Neural progenitor cell (in vitro differentiated cells): ENCODE data around the gene ZNF638. TPM values are rescaled to one million over a fixed set of nuclear protein-coding genes. Genes with fewer than 3 reads are reported as not detected.

Source experiments
- DNase-seq: peaks from one replicate; pipeline ENCODE4 v3.0.0-alpha.2; 2016; ENCODE audit warnings: low spot score
- H2AFZ ChIP-seq: fragments of 200-600 bp; sonication (generic); replicated peaks from 2 replicates; pipeline ENCODE4 v1.6.1; 2016; ENCODE audit warnings: antibody characterized with exemption
- H3F3A ChIP-seq: fragments of 200-600 bp; sonication (generic); 2 replicates; pipeline ENCODE4 v1.6.1; 2016; ENCODE audit warnings: antibody characterized with exemption, low read depth
- H3K27ac ChIP-seq: fragments of 200-600 bp; sonication (generic); 2 replicates; pipeline ENCODE4 v1.5.1; 2016; ENCODE audit warnings: mild to moderate bottlenecking
- H3K27me3 ChIP-seq: fragments of 200-600 bp; sonication (generic); 2 replicates; pipeline ENCODE4 v1.6.1; 2016; ENCODE audit warnings: mild to moderate bottlenecking, moderate library complexity
- H3K36me3 ChIP-seq: fragments of 200-600 bp; sonication (generic); 2 replicates; pipeline ENCODE4 v1.5.1; 2016
- H3K4me1 ChIP-seq: fragments of 200-600 bp; sonication (generic); 2 replicates; pipeline ENCODE4 v1.6.1; 2016; ENCODE audit warnings: mixed run types
- H3K4me2 ChIP-seq: fragments of 200-600 bp; sonication (generic); 2 replicates; pipeline ENCODE4 v1.6.1; 2016
- H3K4me3 ChIP-seq: fragments of 200-600 bp; sonication (generic); 2 replicates; pipeline ENCODE4 v1.5.1; 2016
- H3K79me2 ChIP-seq: fragments of 200-600 bp; sonication (generic); 2 replicates; pipeline ENCODE4 v1.6.1; 2016; ENCODE audit warnings: low read depth
- H3K9ac ChIP-seq: fragments of 200-600 bp; sonication (generic); 2 replicates; pipeline ENCODE4 v1.6.1; 2016
- H3K9me3 ChIP-seq: fragments of 200-600 bp; sonication (generic); 2 replicates; pipeline ENCODE4 v1.5.1; 2016; ENCODE audit warnings: low read depth
- H4K20me1 ChIP-seq: fragments of 200-600 bp; sonication (generic); 2 replicates; pipeline ENCODE4 v1.6.1; 2016; ENCODE audit warnings: low read depth
- H3K27ac Mint-ChIP-seq: 3 replicates; pipeline ENCODE4 v1.8.0; 2021; ENCODE audit warnings: mixed read lengths
- H3K27me3 Mint-ChIP-seq: 2 replicates; pipeline ENCODE4 v1.8.0; 2022; ENCODE audit warnings: low read depth, mild to moderate bottlenecking, inconsistent platforms, moderate library complexity, mixed read lengths; ENCODE audit not compliant: insufficient read depth
- H3K36me3 Mint-ChIP-seq: 3 replicates; pipeline ENCODE4 v1.8.0; 2021; ENCODE audit warnings: mixed read lengths
- H3K4me1 Mint-ChIP-seq: 3 replicates; pipeline ENCODE4 v1.8.0; 2021; ENCODE audit warnings: mixed read lengths
- H3K4me3 Mint-ChIP-seq: 3 replicates; pipeline ENCODE4 v1.8.0; 2021; ENCODE audit warnings: mild to moderate bottlenecking, moderate library complexity, mixed read lengths
- H3K9me3 Mint-ChIP-seq: 3 replicates; pipeline ENCODE4 v1.8.0; 2020; ENCODE audit warnings: mixed read lengths
- CTCF ChIP-seq: fragments of 200-600 bp; sonication (generic); IDR thresholded peaks from 2 replicates; pipeline ENCODE4 v1.5.1; 2017; ENCODE audit warnings: antibody characterized with exemption, mild to moderate bottlenecking
- EZH2 ChIP-seq: fragments of 200-600 bp; sonication (generic); IDR thresholded peaks from 2 replicates; pipeline ENCODE4 v1.6.1; 2017; ENCODE audit warnings: antibody characterized with exemption, mild to moderate bottlenecking, moderate library complexity
- EZH2phosphoT487 ChIP-seq: fragments of 200-600 bp; sonication (generic); IDR thresholded peaks from 2 replicates; pipeline ENCODE4 v1.6.1; 2017; ENCODE audit warnings: antibody characterized with exemption
- total RNA-seq: library from RNA; depleted of rRNA; stranded (reverse); fragments of >200 nt; gene quantifications from 2 replicates; pipeline ENCODE4 v1.2.3, GENCODE V29; 2015; ENCODE audit warnings: low replicate concordance

Gene ZNF638
- total RNA-seq, 1 donor from 2014 or later = 362 TPM

DNA sequence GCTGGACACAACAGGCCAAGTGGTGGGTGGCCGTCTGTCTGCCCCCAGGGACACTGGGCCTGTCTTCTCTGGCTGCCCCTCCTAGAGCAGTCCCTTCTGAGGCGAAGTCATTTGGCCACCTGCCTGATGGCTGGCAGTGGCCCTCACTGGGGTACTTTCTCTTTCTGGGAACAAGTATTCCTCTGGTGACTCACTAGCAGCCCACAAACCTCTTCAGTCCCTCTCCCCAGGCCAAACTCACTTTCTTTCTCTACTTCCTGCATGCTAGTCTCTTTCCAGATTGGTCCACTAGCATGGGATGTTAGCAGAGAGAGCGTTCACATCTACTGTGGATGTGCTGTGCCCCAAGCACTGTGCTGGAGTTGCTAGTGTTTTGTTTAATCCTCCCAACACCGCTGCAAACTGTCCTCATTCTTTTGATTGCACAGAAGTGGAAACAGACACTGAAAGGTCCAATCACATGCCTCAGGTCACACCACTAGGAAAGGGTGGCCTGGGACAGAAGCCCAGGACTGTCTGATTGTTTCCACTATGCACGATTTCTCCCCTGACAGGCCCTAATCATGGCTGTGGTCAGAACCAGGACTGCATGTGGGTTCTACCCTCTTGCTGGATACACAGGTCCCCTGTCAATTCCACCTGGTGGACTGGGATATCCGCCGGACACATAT lies 127.0 kb downstream of the ZNF638 start:
- peak overlapping the region; percentile 1 for H3K27ac Mint-ChIP-seq
- no peak for DNase-seq
- Histone ChIP-seq H3K9me3 (no peaks in the 10 kb centered on the region), H3K27me3 (peaks cover 46% of the 10 kb centered on the region), H3K9ac (no peak overlapping the region), H3K79me2 (no peaks in the 10 kb centered on the region), H3F3A (peaks cover 19% of the 10 kb centered on the region), H3K4me1 (peaks cover 26% of the 10 kb centered on the region), H4K20me1 (peaks cover 5% of the 10 kb centered on the region), H3K27ac (no peak overlapping the region), H3K4me3 (no peak overlapping the region), H3K4me2 (no peak overlapping the region), H3K36me3 (no peaks in the 10 kb centered on the region), H2AFZ (no peak overlapping the region)
- H3K4me1 Mint-ChIP-seq = peaks cover 35% of the 10 kb centered on the region
- TF ChIP-seq EZH2phosphoT487 (no peak), CTCF (no peak), EZH2 (no peak)
- H3K27me3 Mint-ChIP-seq = peaks cover 17% of the 10 kb centered on the region
- peaks cover 2% of the 10 kb centered on the region for H3K9me3 Mint-ChIP-seq
- H3K36me3 Mint-ChIP-seq = no peaks in the 10 kb centered on the region
- H3K4me3 Mint-ChIP-seq = no peak overlapping the region

- H4K20me1 ChIP-seq = peaks cover under 1% of the 10 kb centered on the region
- H2AFZ ChIP-seq = no peak overlapping the region
- no peak for TF ChIP-seq EZH2phosphoT487
- no peak for TF ChIP-seq EZH2
- no peak for TF ChIP-seq CTCF
- H3F3A ChIP-seq = peaks cover 14% of the 10 kb centered on the region
- H3K4me1 ChIP-seq = peaks cover 22% of the 10 kb centered on the region
- no peak overlapping the region for H3K4me3 ChIP-seq
- H3K27me3 Mint-ChIP-seq = peaks cover 13% of the 10 kb centered on the region
- no peak overlapping the region for H3K27ac Mint-ChIP-seq
- peaks cover 35% of the 10 kb centered on the region for H3K4me1 Mint-ChIP-seq
- no peaks in the 10 kb centered on the region for H3K9me3 ChIP-seq
- no peaks in the 10 kb centered on the region for H3K36me3 ChIP-seq
- H3K27me3 ChIP-seq = peaks cover 46% of the 10 kb centered on the region
- H3K36me3 Mint-ChIP-seq = no peaks in the 10 kb centered on the region
- no peak overlapping the region for H3K9ac ChIP-seq
- H3K79me2 ChIP-seq = no peaks in the 10 kb centered on the region
- no peak overlapping the region for H3K4me2 ChIP-seq
- no peak overlapping the region for H3K4me3 Mint-ChIP-seq
- H3K27ac ChIP-seq = no peak overlapping the region
- no peak for DNase-seq
- H3K9me3 Mint-ChIP-seq = peaks cover 2% of the 10 kb centered on the region
Measured at GRCh38 chr2:71459084-71459431, 127.5 kb downstream of the ZNF638 start.

- H4K20me1 ChIP-seq = no peaks in the 10 kb centered on the region
- H3K27me3 Mint-ChIP-seq = peaks cover 9% of the 10 kb centered on the region
- H3K4me3 ChIP-seq = no peak overlapping the region
- DNase-seq = no peak
- H3K4me1 ChIP-seq = peaks cover 18% of the 10 kb centered on the region
- no peaks in the 10 kb centered on the region for H3K36me3 Mint-ChIP-seq
- no peak overlapping the region for H2AFZ ChIP-seq
- no peaks in the 10 kb centered on the region for H3K36me3 ChIP-seq
- no peaks in the 10 kb centered on the region for H3K9me3 ChIP-seq
- H3K27me3 ChIP-seq = peaks cover 46% of the 10 kb centered on the region
- H3K9ac ChIP-seq = no peak overlapping the region
- no peak overlapping the region for H3K4me3 Mint-ChIP-seq
- peaks cover 10% of the 10 kb centered on the region for H3F3A ChIP-seq
- TF ChIP-seq EZH2phosphoT487 (no peak), EZH2 (no peak), CTCF (no peak)
- no peak overlapping the region for H3K27ac Mint-ChIP-seq
- H3K27ac ChIP-seq = no peak overlapping the region
- peaks cover 31% of the 10 kb centered on the region for H3K4me1 Mint-ChIP-seq
- H3K79me2 ChIP-seq = no peaks in the 10 kb centered on the region
- no peak overlapping the region for H3K4me2 ChIP-seq
- H3K9me3 Mint-ChIP-seq = no peaks in the 10 kb centered on the region
Measured at GRCh38 chr2:71460056-71460455, 128.5 kb downstream of the ZNF638 start.
